Adrenal gland (tissue), 5 donors: ENCODE measurements around the gene FASTK.

Source experiments
- POLR2A ChIP-seq, 2 donors: fragments of 450-650 bp; IDR thresholded peaks; one replicate each; pipeline ENCODE4 v1.6.1; 2017; ENCODE audit warnings: antibody characterized with exemption in 2 of 2, mild to moderate bottlenecking in 2 of 2, moderate library complexity in 1 of 2
- TF ChIP-seq, protein P1 (sequence below), 6 experiments: fragments of 450-650 bp in 4 of 6; fragments of 200-600 bp in 2 of 6; sonication (generic) in 1 of 6; IDR thresholded peaks; 1 replicate in 5 of 6; 2 replicates in 1 of 6; pipeline versions ENCODE4 v1.5.1 to v1.8.0; 2016 to 2021; ENCODE audit warnings: antibody characterized with exemption in 6 of 6, mild to moderate bottlenecking in 2 of 6, moderate library complexity in 1 of 6
- donor health status: DM: no; HTN: no; CAD: no.

DNA sequence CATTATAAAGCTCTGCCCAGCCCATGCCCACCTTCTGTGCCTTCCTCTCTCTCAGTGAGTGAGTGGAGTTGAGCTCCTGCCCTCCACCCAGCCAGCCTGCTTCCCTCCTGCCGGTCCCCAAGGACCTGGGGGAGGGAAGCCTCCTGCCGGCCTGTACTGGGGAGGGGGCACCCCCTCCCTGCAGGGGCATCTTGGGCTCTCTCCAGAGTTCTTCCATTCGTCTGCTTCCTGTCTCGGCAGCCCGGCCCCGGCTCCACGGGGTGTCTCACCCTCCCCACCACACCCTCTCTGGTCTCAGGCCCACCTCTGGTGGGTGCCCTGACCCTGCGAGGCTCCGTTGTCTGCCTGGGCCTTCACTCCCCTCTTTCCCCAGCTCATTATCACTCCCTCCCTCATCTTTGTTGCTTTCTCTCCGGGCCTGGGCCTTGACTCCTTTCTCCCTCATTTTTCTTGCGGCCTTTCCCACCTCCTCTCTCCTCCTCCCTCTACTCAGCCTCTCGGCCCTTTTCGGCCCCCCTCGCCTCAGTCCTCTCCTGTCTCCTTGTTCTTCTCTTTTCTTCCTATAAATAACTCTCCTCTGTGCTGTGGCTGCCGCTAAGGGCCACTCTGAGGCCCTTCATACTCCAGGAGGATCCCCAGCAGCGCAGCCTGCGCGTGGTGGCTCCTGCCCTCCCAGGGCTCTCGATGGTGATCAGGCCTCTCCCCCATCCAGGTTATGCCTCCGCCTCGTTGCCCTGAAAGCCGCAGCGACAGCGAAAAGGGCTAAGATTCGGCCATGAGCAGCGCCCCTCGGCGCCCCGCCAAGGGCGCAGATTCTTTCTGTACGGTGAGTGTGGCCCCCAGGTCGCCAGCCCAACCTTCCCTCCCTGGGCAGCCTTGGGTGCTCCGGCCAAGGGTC is 19.1 kb downstream of the FASTK start:
- no peak for TF ChIP-seq POLR2A (IDR thresholded peaks at IDR 0.05)
- TF ChIP-seq, protein P1, sequence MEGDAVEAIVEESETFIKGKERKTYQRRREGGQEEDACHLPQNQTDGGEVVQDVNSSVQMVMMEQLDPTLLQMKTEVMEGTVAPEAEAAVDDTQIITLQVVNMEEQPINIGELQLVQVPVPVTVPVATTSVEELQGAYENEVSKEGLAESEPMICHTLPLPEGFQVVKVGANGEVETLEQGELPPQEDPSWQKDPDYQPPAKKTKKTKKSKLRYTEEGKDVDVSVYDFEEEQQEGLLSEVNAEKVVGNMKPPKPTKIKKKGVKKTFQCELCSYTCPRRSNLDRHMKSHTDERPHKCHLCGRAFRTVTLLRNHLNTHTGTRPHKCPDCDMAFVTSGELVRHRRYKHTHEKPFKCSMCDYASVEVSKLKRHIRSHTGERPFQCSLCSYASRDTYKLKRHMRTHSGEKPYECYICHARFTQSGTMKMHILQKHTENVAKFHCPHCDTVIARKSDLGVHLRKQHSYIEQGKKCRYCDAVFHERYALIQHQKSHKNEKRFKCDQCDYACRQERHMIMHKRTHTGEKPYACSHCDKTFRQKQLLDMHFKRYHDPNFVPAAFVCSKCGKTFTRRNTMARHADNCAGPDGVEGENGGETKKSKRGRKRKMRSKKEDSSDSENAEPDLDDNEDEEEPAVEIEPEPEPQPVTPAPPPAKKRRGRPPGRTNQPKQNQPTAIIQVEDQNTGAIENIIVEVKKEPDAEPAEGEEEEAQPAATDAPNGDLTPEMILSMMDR (IDR thresholded peaks at IDR 0.05) = no peak
